ENCODE measurements around the gene MED26. TPM values are rescaled to one million over a fixed set of nuclear protein-coding genes. Genes with fewer than 3 reads are reported as not detected.
A peak's percentile ranks its signal among the peaks of the same experiment; 100 is the strongest.

Gene MED26
- total and polyA plus RNA-seq, 9 of the 15 experiments (the other 6 are each of a cell fraction or from before 2014, with no cell fraction given), result 0.71 to 15.1 (median 6.2) TPM

DNA sequence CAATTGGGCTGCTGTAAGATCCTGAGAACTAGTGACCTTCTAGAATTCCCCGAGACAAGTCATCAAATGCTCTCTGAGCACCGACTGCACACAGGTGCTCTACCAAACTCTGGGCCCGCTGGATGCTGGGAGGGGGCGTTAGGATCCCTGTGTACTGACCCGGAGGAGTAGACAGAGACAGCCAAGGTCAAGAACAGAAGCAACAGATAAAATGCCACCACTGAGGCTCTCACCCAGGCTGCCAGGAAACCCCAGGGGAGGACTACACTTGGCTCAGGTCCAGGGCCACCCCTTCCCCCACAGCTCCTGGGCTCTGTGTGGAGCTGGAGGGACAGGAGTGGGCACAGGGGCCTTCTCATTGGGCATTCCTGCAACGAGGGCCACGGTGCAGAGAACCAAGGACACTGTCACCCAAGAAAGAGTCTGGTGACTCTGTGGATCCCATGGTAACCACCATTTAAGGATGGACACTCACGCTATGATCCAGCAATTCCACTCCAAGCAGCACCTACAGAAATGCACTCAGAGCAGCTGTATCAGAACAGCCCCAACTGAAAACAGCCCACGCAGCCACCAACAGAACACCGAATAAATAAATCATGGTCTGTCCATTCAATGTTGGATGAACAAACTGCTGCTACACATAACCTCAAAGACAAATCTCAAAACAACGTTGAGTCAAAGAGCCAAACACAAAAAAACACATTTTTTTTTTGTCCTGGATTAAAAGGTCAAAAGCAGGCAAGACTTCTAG, 39.0 kb downstream of the MED26 start:
- peaks cover 58% of the 10 kb centered on the region for H4K20me1 ChIP-seq (replicated peaks; ENCODE audit: control insufficient read depth, insufficient read depth, low read length)

More for the DNA sequence above, 39.0 kb downstream of the MED26 start:
- peak; percentile 3; the same call in 2 of the 3 replicates for ATAC-seq
- H3K9me3 ChIP-seq (replicated peaks; ENCODE audit: control insufficient read depth, insufficient read depth, low read depth, low read length), result no peaks in the 10 kb centered on the region
- 9% methylated on average over 11 of the region's 11 CpGs for WGBS (ENCODE audit: insufficient coverage, low coverage, missing lambda C conversion rate)
- no peak for DNase-seq (ENCODE audit: extremely low read depth in 1 of 4, low spot score in 3 of 4)
- H3K79me2 ChIP-seq (ENCODE audit: control insufficient read depth, insufficient read depth, low read length), result peaks cover 96% of the 10 kb centered on the region
- 0 out of 4 replicates have a peak, but pooled peaks of 1 of the 2 experiments have one; percentile 8 for TF ChIP-seq NRF1 (conservative IDR thresholded peaks at IDR 0.05 in 1 of 2, IDR thresholded peaks at IDR 0.05 in 1 of 2)
- TF ChIP-seq ZNF263 (CRISPR knock-in tag; IDR thresholded peaks at IDR 0.05; ENCODE audit: borderline replicate concordance), result peak; percentile 79
- no peak for TF ChIP-seq SIN3B (IDR thresholded peaks at IDR 0.05; ENCODE audit: low read depth)
- peak; percentile 68; the same call in 1 of the 2 replicates for TF ChIP-seq RFX1 (IDR thresholded peaks at IDR 0.05)
- TF ChIP-seq, protein P1, sequence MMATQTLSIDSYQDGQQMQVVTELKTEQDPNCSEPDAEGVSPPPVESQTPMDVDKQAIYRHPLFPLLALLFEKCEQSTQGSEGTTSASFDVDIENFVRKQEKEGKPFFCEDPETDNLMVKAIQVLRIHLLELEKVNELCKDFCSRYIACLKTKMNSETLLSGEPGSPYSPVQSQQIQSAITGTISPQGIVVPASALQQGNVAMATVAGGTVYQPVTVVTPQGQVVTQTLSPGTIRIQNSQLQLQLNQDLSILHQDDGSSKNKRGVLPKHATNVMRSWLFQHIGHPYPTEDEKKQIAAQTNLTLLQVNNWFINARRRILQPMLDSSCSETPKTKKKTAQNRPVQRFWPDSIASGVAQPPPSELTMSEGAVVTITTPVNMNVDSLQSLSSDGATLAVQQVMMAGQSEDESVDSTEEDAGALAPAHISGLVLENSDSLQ (IDR thresholded peaks at IDR 0.05), result peak; percentile 20; the same call in 1 of the 2 replicates
- TF ChIP-seq NFIC (IDR thresholded peaks at IDR 0.05), result peak; percentile 91
- TF ChIP-seq, protein P2, sequence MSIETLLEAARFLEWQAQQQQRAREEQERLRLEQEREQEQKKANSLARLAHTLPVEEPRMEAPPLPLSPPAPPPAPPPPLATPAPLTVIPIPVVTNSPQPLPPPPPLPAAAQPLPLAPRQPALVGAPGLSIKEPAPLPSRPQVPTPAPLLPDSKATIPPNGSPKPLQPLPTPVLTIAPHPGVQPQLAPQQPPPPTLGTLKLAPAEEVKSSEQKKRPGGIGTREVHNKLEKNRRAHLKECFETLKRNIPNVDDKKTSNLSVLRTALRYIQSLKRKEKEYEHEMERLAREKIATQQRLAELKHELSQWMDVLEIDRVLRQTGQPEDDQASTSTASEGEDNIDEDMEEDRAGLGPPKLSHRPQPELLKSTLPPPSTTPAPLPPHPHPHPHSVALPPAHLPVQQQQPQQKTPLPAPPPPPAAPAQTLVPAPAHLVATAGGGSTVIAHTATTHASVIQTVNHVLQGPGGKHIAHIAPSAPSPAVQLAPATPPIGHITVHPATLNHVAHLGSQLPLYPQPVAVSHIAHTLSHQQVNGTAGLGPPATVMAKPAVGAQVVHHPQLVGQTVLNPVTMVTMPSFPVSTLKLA (conservative IDR thresholded peaks at IDR 0.05), result peak in 1 of 2 experiments; percentile 46; a peak in 1 of 4 replicates
- TF ChIP-seq, protein P3, sequence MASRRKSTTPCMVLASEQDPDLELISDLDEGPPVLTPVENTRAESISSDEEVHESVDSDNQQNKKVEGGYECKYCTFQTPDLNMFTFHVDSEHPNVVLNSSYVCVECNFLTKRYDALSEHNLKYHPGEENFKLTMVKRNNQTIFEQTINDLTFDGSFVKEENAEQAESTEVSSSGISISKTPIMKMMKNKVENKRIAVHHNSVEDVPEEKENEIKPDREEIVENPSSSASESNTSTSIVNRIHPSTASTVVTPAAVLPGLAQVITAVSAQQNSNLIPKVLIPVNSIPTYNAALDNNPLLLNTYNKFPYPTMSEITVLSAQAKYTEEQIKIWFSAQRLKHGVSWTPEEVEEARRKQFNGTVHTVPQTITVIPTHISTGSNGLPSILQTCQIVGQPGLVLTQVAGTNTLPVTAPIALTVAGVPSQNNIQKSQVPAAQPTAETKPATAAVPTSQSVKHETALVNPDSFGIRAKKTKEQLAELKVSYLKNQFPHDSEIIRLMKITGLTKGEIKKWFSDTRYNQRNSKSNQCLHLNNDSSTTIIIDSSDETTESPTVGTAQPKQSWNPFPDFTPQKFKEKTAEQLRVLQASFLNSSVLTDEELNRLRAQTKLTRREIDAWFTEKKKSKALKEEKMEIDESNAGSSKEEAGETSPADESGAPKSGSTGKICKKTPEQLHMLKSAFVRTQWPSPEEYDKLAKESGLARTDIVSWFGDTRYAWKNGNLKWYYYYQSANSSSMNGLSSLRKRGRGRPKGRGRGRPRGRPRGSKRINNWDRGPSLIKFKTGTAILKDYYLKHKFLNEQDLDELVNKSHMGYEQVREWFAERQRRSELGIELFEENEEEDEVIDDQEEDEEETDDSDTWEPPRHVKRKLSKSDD (conservative IDR thresholded peaks at IDR 0.05; ENCODE audit: low read length), result no peak
- TF ChIP-seq ZNF143 (CRISPR knock-in tag; IDR thresholded peaks at IDR 0.05), result 0 out of 2 replicates have a peak, but pooled peaks have one; percentile 19
- peak; percentile 9; the same call in 1 of the 2 replicates for TF ChIP-seq ZBTB7A (IDR thresholded peaks at IDR 0.05; ENCODE audit: borderline replicate concordance, control insufficient read depth, low read depth, low read length)
- peaks cover 49 to 67% of the 10 kb centered on the region in 2 experiments for H3K4me1 ChIP-seq (replicated peaks in 1 of 2; ENCODE audit: control insufficient read depth in 2 of 2, insufficient read depth in 2 of 2, low read length in 2 of 2)
- H3K36me3 ChIP-seq (ENCODE audit: control insufficient read depth, insufficient read depth, low read length), result peaks cover 14% of the 10 kb centered on the region; the same call in 2 of the 3 replicates
- CTCF ChIA-PET (ENCODE audit: low intra/inter-chr PET ratio), result no interaction called here
- H3K9ac ChIP-seq (ENCODE audit: insufficient read depth in 1 of 2, low read depth in 2 of 2, low read length in 2 of 2), result peak overlapping the region; percentile 18 to 75
- H2AFZ ChIP-seq (ENCODE audit: low read depth, low read length), result peak overlapping the region; percentile 42
- intact Hi-C loops (cut with micrococcal nuclease) (loop anchor here (2.0 kb wide), 1 partner anchor 40 kb away; the partner anchor contains the start of gene MED26), in situ Hi-C loops (cut with MboI) (no loop called here)
- H3K27me3 ChIP-seq (ENCODE audit: control insufficient read depth in 2 of 2, insufficient read depth in 2 of 2, low read length in 2 of 2), result no peaks in the 10 kb centered on the region
- H3K27ac ChIP-seq (ENCODE audit: extremely low read depth, low read depth, low read length), result peak overlapping the region; percentile 61
- H3K9me1 ChIP-seq (ENCODE audit: control insufficient read depth, insufficient read depth, low read length), result no peaks in the 10 kb centered on the region
- POLR2A ChIA-PET, result interaction anchor here (0.6 to 1.9 kb wide), 2 partner anchors 13 to 58 kb away, joined by 3 to 8 read pairs; no protein-coding TSS in a partner anchor
- no TSS peak for BruUV-seq (replicated peaks)
- no peak for FAIRE-seq
- peak overlapping the region; percentile 77 for H3K4me2 ChIP-seq (ENCODE audit: insufficient read depth, low read length)
- peak overlapping the region; percentile 7; the same call in 1 of the 2 replicates for H3K4me3 ChIP-seq

Data from K562 (cell line).